Measurements from ENCODE around the gene NUDT1.

The NUDT1 gene

GRCh38 chr7:2203766-2204300, 38.2 kb upstream of the NUDT1 start:
- no peaks in the 10 kb centered on the region for H3K4me1 ChIP-seq (ENCODE audit: low read depth, poor library complexity, severe bottlenecking)
- peaks cover 3% of the 10 kb centered on the region; the same call in 1 of the 2 replicates for H3K36me3 ChIP-seq (ENCODE audit: insufficient read depth)

GRCh38 chr7:2204446-2204845, 37.6 kb upstream of the NUDT1 start:
- H3K27me3 ChIP-seq (ENCODE audit: insufficient read depth, low read depth), result no peaks in the 10 kb centered on the region
- H3K9ac ChIP-seq, result no peak overlapping the region
- H3K36me3 ChIP-seq (ENCODE audit: insufficient read depth), result peaks cover 3% of the 10 kb centered on the region; the same call in 1 of the 2 replicates
- no peak for TF ChIP-seq CTCF (conservative IDR thresholded peaks at IDR 0.05; ENCODE audit: low read depth, low read length)
- no peak overlapping the region for H2AFZ ChIP-seq (ENCODE audit: low read depth)
- H3K4me3 ChIP-seq (IDR thresholded peaks at IDR 0.05; ENCODE audit: insufficient read depth, low read depth, low read length), result no peak overlapping the region
- no peak overlapping the region for H3K27ac ChIP-seq
- H3K79me2 ChIP-seq (ENCODE audit: insufficient read depth, low read depth), result no peaks in the 10 kb centered on the region
- H3K4me2 ChIP-seq, result no peak overlapping the region
- H4K20me1 ChIP-seq (ENCODE audit: insufficient read depth), result no peaks in the 10 kb centered on the region
- H3K4me1 ChIP-seq (ENCODE audit: low read depth, poor library complexity, severe bottlenecking), result no peaks in the 10 kb centered on the region

More at GRCh38 chr7:2203766-2204300, 38.2 kb upstream of the NUDT1 start:
- H3K9ac ChIP-seq, result no peak overlapping the region
- no peak overlapping the region for H3K4me2 ChIP-seq
- no peak overlapping the region for H2AFZ ChIP-seq (ENCODE audit: low read depth)
- no peaks in the 10 kb centered on the region for H3K79me2 ChIP-seq (ENCODE audit: insufficient read depth, low read depth)
- TF ChIP-seq CTCF (conservative IDR thresholded peaks at IDR 0.05; ENCODE audit: low read depth, low read length), result no peak
- H3K4me3 ChIP-seq (IDR thresholded peaks at IDR 0.05; ENCODE audit: insufficient read depth, low read depth, low read length), result no peak overlapping the region
- H3K27ac ChIP-seq, result no peak overlapping the region
- no peaks in the 10 kb centered on the region for H4K20me1 ChIP-seq (ENCODE audit: insufficient read depth)
- H3K27me3 ChIP-seq (ENCODE audit: insufficient read depth, low read depth), result no peaks in the 10 kb centered on the region

- H3K27ac ChIP-seq, result no peak overlapping the region
- H3K9ac ChIP-seq, result no peak overlapping the region
- H3K4me3 ChIP-seq (IDR thresholded peaks at IDR 0.05; ENCODE audit: insufficient read depth, low read depth, low read length), result no peak overlapping the region
- no peak overlapping the region for H2AFZ ChIP-seq (ENCODE audit: low read depth)
- no peak for TF ChIP-seq CTCF (conservative IDR thresholded peaks at IDR 0.05; ENCODE audit: low read depth, low read length)
- H3K27me3 ChIP-seq (ENCODE audit: insufficient read depth, low read depth), result no peaks in the 10 kb centered on the region
- H3K4me2 ChIP-seq, result no peak overlapping the region
- H4K20me1 ChIP-seq (ENCODE audit: insufficient read depth), result no peaks in the 10 kb centered on the region
- no peaks in the 10 kb centered on the region for H3K79me2 ChIP-seq (ENCODE audit: insufficient read depth, low read depth)
- H3K4me1 ChIP-seq (ENCODE audit: low read depth, poor library complexity, severe bottlenecking), result no peaks in the 10 kb centered on the region
- H3K36me3 ChIP-seq (ENCODE audit: insufficient read depth), result no peaks in the 10 kb centered on the region
These were observed 36.8 kb upstream of the NUDT1 start for GRCh38 chr7:2205036-2205780.

GRCh38 chr7:2208712-2209111, 33.3 kb upstream of the NUDT1 start:
- Histone ChIP-seq H4K20me1 (ENCODE audit: insufficient read depth) (no peaks in the 10 kb centered on the region), H3K27ac (no peak overlapping the region), H3K4me2 (no peak overlapping the region), H3K4me1 (ENCODE audit: low read depth, poor library complexity, severe bottlenecking) (no peaks in the 10 kb centered on the region), H3K4me3 (IDR thresholded peaks at IDR 0.05; ENCODE audit: insufficient read depth, low read depth, low read length) (no peak overlapping the region), H3K36me3 (ENCODE audit: insufficient read depth) (peaks cover 4% of the 10 kb centered on the region; the same call in 1 of the 2 replicates), H3K79me2 (ENCODE audit: insufficient read depth, low read depth) (no peaks in the 10 kb centered on the region), H2AFZ (ENCODE audit: low read depth) (no peak overlapping the region), H3K27me3 (ENCODE audit: insufficient read depth, low read depth) (no peaks in the 10 kb centered on the region), H3K9ac (no peak overlapping the region)
- TF ChIP-seq CTCF (conservative IDR thresholded peaks at IDR 0.05; ENCODE audit: low read depth, low read length), result no peak
